Naive thymus-derived CD4-positive, alpha-beta T cell (primary cell): Measurements from ENCODE around the gene B4GAT1. TPM values are rescaled to one million over a fixed set of nuclear protein-coding genes. Genes with fewer than 3 reads are reported as not detected.

ENCODE experiments used
- ATAC-seq: fragments of 150-1000 bp; cut with Tn5 transposase; 2 replicates; pipeline ENCODE4 v1.10.0; 2021; ENCODE audit warnings: mild to moderate bottlenecking, moderate library complexity
- CTCF ChIA-PET: fragments of 350-600 bp; sonication (Branson Sonifier 250); formaldehyde crosslinking; loops from one replicate; lab custom pipeline; 2021; ENCODE audit warnings: antibody characterized with exemption; lab: Charles Lee
- POLR2A ChIA-PET: fragments of 350-600 bp; sonication (Branson Sonifier 250); formaldehyde crosslinking; loops from one replicate; lab custom pipeline; 2021; ENCODE audit warnings: antibody characterized with exemption, inconsistent platforms; lab: Charles Lee
- DNase-seq, 9 donors: peaks; one replicate each; pipeline versions ENCODE4 v3.0.0 to v3.0.0-alpha.2; 2020 to 2022; ENCODE audit warnings: mixed read lengths in 1 of 9
- H3K27ac ChIP-seq: one replicate; pipeline ENCODE4 v1.7.0; 2013; ENCODE audit warnings: mild to moderate bottlenecking, low read depth, low read length, moderate library complexity
- H3K27me3 ChIP-seq, 2 donors: one replicate each; pipeline ENCODE4 v1.7.0; 2013; ENCODE audit warnings: low read length in 2 of 2, mild to moderate bottlenecking in 2 of 2, moderate library complexity in 2 of 2; ENCODE audit not compliant: control insufficient read depth in 2 of 2, insufficient read depth in 2 of 2
- H3K36me3 ChIP-seq, 3 experiments: 1 replicate in 2 of 3; 2 replicates in 1 of 3; pipeline ENCODE4 v1.7.0; 2013; ENCODE audit warnings: low read length in 3 of 3, mild to moderate bottlenecking in 3 of 3, moderate library complexity in 1 of 3; ENCODE audit not compliant: insufficient read depth in 3 of 3, control insufficient read depth in 2 of 3
- H3K4me1 ChIP-seq, 2 donors: one replicate each; pipeline ENCODE4 v1.7.0; 2013; ENCODE audit warnings: low read length in 2 of 2, mild to moderate bottlenecking in 2 of 2, moderate library complexity in 1 of 2; ENCODE audit not compliant: control insufficient read depth in 2 of 2, insufficient read depth in 2 of 2
- H3K4me3 ChIP-seq: 2 replicates; pipeline ENCODE4 v1.7.0; 2013; ENCODE audit warnings: mild to moderate bottlenecking, low read length
- H3K9me3 ChIP-seq, 3 experiments: 1 replicate in 2 of 3; 2 replicates in 1 of 3; pipeline ENCODE4 v1.7.0; 2013; ENCODE audit warnings: low read length in 3 of 3; ENCODE audit not compliant: control insufficient read depth in 2 of 3
- H3K27ac Mint-ChIP-seq, 9 donors: one replicate each; pipeline ENCODE4 v1.8.0; 2020 to 2022; ENCODE audit warnings: mixed read lengths in 9 of 9, mild to moderate bottlenecking in 8 of 9, moderate library complexity in 5 of 9, inconsistent platforms in 2 of 9
- H3K27me3 Mint-ChIP-seq, 5 donors: one replicate each; pipeline ENCODE4 v1.8.0; 2021 to 2022; ENCODE audit warnings: mixed read lengths in 5 of 5, mild to moderate bottlenecking in 1 of 5
- H3K36me3 Mint-ChIP-seq, 5 donors: one replicate each; pipeline ENCODE4 v1.8.0; 2020 to 2022; ENCODE audit warnings: mixed read lengths in 5 of 5, mild to moderate bottlenecking in 3 of 5, inconsistent platforms in 1 of 5
- H3K4me1 Mint-ChIP-seq, 7 donors: one replicate each; pipeline ENCODE4 v1.8.0; 2020 to 2022; ENCODE audit warnings: mixed read lengths in 7 of 7, mild to moderate bottlenecking in 3 of 7, inconsistent platforms in 1 of 7
- H3K4me3 Mint-ChIP-seq, 10 donors: one replicate each; pipeline ENCODE4 v1.8.0; 2020 to 2022; ENCODE audit warnings: mild to moderate bottlenecking in 10 of 10, mixed read lengths in 10 of 10, moderate library complexity in 6 of 10, inconsistent platforms in 2 of 10
- H3K9me3 Mint-ChIP-seq, 11 donors: one replicate each; pipeline ENCODE4 v1.8.0; 2020 to 2022; ENCODE audit warnings: mixed read lengths in 11 of 11, mild to moderate bottlenecking in 4 of 11, inconsistent platforms in 1 of 11, moderate library complexity in 1 of 11
- intact Hi-C, 2 donors: fragments of 100-400 bp; cut with micrococcal nuclease; formaldehyde crosslinking; loops; one replicate each; pipeline ENCODE4 v1.15.1; 2023
- polyA plus RNA-seq, 2 donors: library from polyadenylated mRNA; unstranded; fragments of 300-500 nt; fragmentation: Illumina TruSeq; gene quantifications; one replicate each; pipeline ENCODE4 v1.2.3, GENCODE V29; 2021
- total RNA-seq, 6 experiments: library from RNA in 5 of 6; stranded (reverse) in 5 of 6; gene quantifications; 1 replicate in 5 of 6; 2 replicates in 1 of 6; pipeline ENCODE4 v1.2.3 and lab custom pipeline; 2021 to 2026

B4GAT1 gene
- total and polyA plus RNA-seq, 7 experiments from 2014 or later: 2.2 to 18.2 (median 10.3) TPM

DNA sequence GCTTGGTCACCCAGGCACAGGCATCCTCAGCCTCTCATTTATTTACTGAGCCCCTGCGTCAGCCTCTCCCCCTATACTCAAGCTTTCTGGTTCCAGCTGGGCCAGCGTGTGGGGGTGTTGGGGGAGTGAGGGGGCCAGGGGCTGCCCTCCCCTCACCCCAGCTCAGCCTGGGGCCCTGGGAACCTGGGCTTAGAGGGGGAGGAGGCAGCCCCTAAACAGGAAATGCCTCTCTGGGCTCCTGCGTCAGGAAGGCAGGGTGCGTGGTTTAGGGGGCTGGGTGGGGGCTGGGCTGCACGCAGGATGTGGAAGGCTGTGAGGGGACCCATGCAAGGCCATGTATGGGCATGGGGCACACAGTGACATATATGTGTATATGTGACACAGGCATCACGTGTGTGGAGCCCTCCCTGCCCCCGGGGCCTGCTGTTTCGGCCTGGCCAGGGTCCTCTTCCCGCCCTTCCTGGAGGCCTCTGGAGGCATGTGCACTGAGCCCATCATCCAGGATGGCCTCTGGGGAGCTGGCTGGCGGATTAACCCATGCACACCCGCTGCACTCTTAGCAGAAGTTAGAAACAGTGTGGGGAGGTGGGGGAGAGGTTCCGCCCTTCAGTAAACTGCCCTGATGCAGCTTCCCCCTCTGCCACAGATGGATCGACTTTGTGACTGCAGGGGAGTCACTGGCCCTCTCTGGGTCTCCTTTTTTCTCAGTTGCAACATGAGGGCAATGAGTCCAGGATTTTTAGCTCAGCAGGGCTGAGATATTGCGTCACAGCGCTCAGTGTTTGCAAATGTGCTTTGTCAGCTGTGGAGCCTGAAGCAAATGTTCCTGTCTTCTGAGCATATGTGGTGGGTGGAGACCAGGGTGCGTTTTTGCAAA is 29.5 kb downstream of the B4GAT1 start:
- peaks cover 0 to 5% (median 0%) of the 10 kb centered on the region in 11 donors for H3K9me3 Mint-ChIP-seq
- intact Hi-C loops: loop anchor here in 1 of 2 donors (1.0 to 5.0 kb wide), 3 partner anchors 10 to 1189 kb away; partner anchors contain the start of genes BRMS1, CDK2AP2 and PITPNM1
- ATAC-seq (peak; percentile 93), DNase-seq (peak in 7 of 9 donors; percentile 79 to 96 (median 86))
- no peaks in the 10 kb centered on the region for H3K9me3 ChIP-seq
- no peaks in the 10 kb centered on the region for H3K27me3 ChIP-seq
- H3K36me3 ChIP-seq: no peaks in the 10 kb centered on the region
- H3K27me3 Mint-ChIP-seq: peaks cover 0 to 9% (median 0%) of the 10 kb centered on the region in 5 donors
- H3K36me3 Mint-ChIP-seq: peaks cover 0 to 12% (median 0%) of the 10 kb centered on the region in 5 donors
- CTCF ChIA-PET: interaction anchor here (1.0 to 2.1 kb wide), 3 partner anchors 9 to 69 kb away, joined by 3 to 14 read pairs (median 4); no protein-coding TSS in a partner anchor
- H3K27ac Mint-ChIP-seq: peak overlapping the region; percentile 88 to 100 (median 99)
- POLR2A ChIA-PET: interaction anchor here (0.6 to 2.9 kb wide), 17 partner anchors 9 to 894 kb away, joined by 3 to 26 read pairs (median 4); partner anchors contain the start of genes B4GAT1, BRMS1, MUS81 and SLC29A2
- H3K4me1 ChIP-seq: peaks cover 32 to 60% of the 10 kb centered on the region in 2 donors
- H3K4me1 Mint-ChIP-seq: peaks cover 39 to 78% (median 63%) of the 10 kb centered on the region in 7 donors
- H3K27ac ChIP-seq: peak overlapping the region; percentile 99
- peak overlapping the region; percentile 45 to 89 (median 83) for H3K4me3 Mint-ChIP-seq
- peak overlapping the region; percentile 54 for H3K4me3 ChIP-seq

- DNase-seq (peak in 7 of 9 donors; percentile 58 to 75 (median 65)), ATAC-seq (no peak)
- peaks cover 0 to 9% (median 0%) of the 10 kb centered on the region in 5 donors for H3K27me3 Mint-ChIP-seq
- Histone ChIP-seq H3K4me1 (peaks cover 33 to 60% of the 10 kb centered on the region in 2 donors), H3K27ac (peak overlapping the region; percentile 99), H3K4me3 (peak overlapping the region; percentile 54), H3K36me3 (no peaks in the 10 kb centered on the region), H3K9me3 (no peaks in the 10 kb centered on the region), H3K27me3 (no peaks in the 10 kb centered on the region)
- peak overlapping the region; percentile 88 to 100 (median 99) for H3K27ac Mint-ChIP-seq
- CTCF ChIA-PET: interaction anchor here (0.5 to 2.1 kb wide), 4 partner anchors 9 to 69 kb away, joined by 3 to 14 read pairs (median 4); no protein-coding TSS in a partner anchor
- H3K4me1 Mint-ChIP-seq: peaks cover 37 to 75% (median 56%) of the 10 kb centered on the region in 7 donors
- H3K9me3 Mint-ChIP-seq: peaks cover 0 to 5% (median 0%) of the 10 kb centered on the region in 11 donors
- H3K4me3 Mint-ChIP-seq: peak overlapping the region; percentile 37 to 89 (median 83)
- POLR2A ChIA-PET: interaction anchor here (0.9 to 2.9 kb wide), 15 partner anchors 9 to 893 kb away, joined by 3 to 26 read pairs (median 4); partner anchors contain the start of genes B4GAT1, BRMS1, MRPL11 and MUS81
- H3K36me3 Mint-ChIP-seq: peaks cover 0 to 12% (median 0%) of the 10 kb centered on the region in 5 donors
- intact Hi-C loops: loop anchor here in 1 of 2 donors (1.0 to 5.0 kb wide), 2 partner anchors 28 to 1190 kb away; partner anchors contain the start of genes BRMS1, CDK2AP2 and PITPNM1
Observed at GRCh38 chr11:66317322-66317722, 30.1 kb downstream of the B4GAT1 start.

DNA sequence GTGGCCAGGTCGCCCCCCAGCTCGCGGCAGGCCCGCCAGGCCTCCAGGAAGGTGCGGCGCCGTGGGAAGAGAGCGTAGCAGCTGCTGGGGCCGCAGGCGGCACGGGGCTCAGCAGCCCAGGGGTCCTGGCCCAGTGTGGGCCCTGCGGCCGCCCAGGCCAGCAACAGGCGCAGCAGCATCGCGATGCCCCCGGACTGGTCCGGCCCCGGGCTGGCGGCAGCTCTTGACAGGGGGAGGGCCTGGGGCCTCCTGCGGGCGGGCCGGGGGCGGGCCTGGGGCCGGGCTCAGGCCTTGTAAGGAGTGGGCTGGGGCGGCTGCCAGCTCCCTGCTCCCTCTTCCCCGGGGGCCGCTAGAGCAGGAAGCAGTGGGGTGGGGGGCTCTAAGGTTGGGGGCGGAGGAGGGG is 30.6 kb downstream of the B4GAT1 start, which contains the start of gene CD248:
TSS of gene CD248 (minus strand) at position 196 of the 403 bp plus-strand sequence. CDS start at position 179, 17 bp downstream.
- POLR2A ChIA-PET: interaction anchor here (0.9 to 2.9 kb wide), 13 partner anchors 10 to 893 kb away, joined by 3 to 26 read pairs (median 5); partner anchors contain the start of genes B4GAT1, BRMS1, MRPL11 and SLC29A2
- no peaks in the 10 kb centered on the region for H3K9me3 ChIP-seq
- peak within 1 kb of the TSS; percentile 99 for H3K27ac ChIP-seq
- peaks cover 0 to 9% (median 0%) of the 10 kb centered on the region in 5 donors for H3K27me3 Mint-ChIP-seq
- ATAC-seq (no peak), DNase-seq (no peak)
- intact Hi-C loops: loop anchor here in 1 of 2 donors (1.0 to 5.0 kb wide), 2 partner anchors 28 to 1190 kb away; partner anchors contain the start of genes BRMS1, CDK2AP2 and PITPNM1
- peaks cover 0 to 12% (median 0%) of the 10 kb centered on the region in 5 donors for H3K36me3 Mint-ChIP-seq
- peaks cover 33 to 59% of the 10 kb centered on the region in 2 donors for H3K4me1 ChIP-seq
- no peaks in the 10 kb centered on the region for H3K36me3 ChIP-seq
- CTCF ChIA-PET: interaction anchor here (0.5 to 2.1 kb wide), 3 partner anchors 10 to 34 kb away, joined by 3 to 14 read pairs (median 4); no protein-coding TSS in a partner anchor
- peak within 1 kb of the TSS; percentile 54 for H3K4me3 ChIP-seq
- H3K27me3 ChIP-seq: no peaks in the 10 kb centered on the region
- peaks cover 0 to 5% (median 0%) of the 10 kb centered on the region in 11 donors for H3K9me3 Mint-ChIP-seq
- peak within 1 kb of the TSS; percentile 45 to 89 (median 83) for H3K4me3 Mint-ChIP-seq
- peaks cover 35 to 70% (median 51%) of the 10 kb centered on the region in 7 donors for H3K4me1 Mint-ChIP-seq
- peak within 1 kb of the TSS; percentile 88 to 100 (median 99) for H3K27ac Mint-ChIP-seq

DNA sequence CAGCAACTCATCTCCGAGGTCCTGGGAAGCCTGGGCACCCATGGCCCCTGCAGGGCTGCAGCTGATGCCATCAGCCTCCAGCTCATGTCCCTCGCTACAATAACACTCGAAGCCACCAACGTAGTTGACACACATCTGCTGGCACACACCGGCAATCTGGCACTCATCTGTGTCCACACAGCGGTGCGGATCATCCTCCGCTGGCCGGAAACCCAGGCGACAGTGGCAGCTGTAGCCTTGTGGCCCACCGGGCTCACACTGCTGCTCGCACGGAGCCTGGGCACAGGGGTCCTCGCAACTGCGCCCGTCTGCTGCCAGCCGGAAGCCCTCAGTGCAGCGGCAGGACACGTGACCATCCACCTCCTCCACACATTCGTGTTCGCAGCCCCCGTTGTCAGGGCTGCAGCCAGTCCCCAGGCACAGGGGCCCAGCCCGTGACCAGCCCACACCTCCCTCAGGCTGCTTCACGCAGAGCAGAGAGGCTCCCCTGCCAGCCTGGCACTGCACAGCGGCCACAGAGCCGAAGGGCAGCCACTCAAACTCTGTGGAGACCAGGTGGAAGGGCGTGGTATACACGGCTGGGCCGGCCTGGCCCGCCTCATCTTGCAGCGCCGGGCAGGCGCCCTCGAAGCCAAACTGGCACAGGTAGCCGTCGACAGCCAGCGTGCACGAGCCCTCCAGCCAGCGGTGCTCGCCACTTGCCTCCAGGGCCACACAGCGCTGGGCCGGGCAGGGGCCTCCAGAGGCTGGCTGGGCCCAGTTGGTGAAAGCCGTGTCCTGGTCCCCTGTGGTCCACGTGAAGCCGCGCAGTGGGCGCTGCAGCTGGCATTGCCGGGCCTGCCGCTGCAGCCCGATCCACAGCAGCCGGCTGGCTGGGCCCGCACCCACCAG is 31.3 kb downstream of the B4GAT1 start:
- peak overlapping the region; percentile 99 for H3K27ac ChIP-seq
- H3K27ac Mint-ChIP-seq: peak overlapping the region; percentile 13 to 100 (median 97)
- intact Hi-C loops: loop anchor here in 1 of 2 donors (5.0 kb wide), 1 partner anchor 1191 kb away; the partner anchor contains the start of genes CDK2AP2 and PITPNM1
- peaks cover 0 to 9% (median 0%) of the 10 kb centered on the region in 5 donors for H3K27me3 Mint-ChIP-seq
- no peaks in the 10 kb centered on the region for H3K9me3 ChIP-seq
- DNase-seq: no peak
- no peaks in the 10 kb centered on the region for H3K36me3 ChIP-seq
- POLR2A ChIA-PET: interaction anchor here (0.8 to 2.9 kb wide), 9 partner anchors 11 to 314 kb away, joined by 3 to 12 read pairs (median 4); partner anchors contain the start of genes B4GAT1, BANF1, BRMS1 and EIF1AD
- H3K4me1 Mint-ChIP-seq: peaks cover 35 to 67% (median 51%) of the 10 kb centered on the region in 7 donors
- H3K9me3 Mint-ChIP-seq: peaks cover 0 to 5% (median 0%) of the 10 kb centered on the region in 11 donors
- no peak for ATAC-seq
- no peaks in the 10 kb centered on the region for H3K27me3 ChIP-seq
- peaks cover 33 to 59% of the 10 kb centered on the region in 2 donors for H3K4me1 ChIP-seq
- H3K36me3 Mint-ChIP-seq: peaks cover 0 to 12% (median 0%) of the 10 kb centered on the region in 5 donors
- peak overlapping the region in 9 of 10 donors; percentile 37 to 83 (median 67) for H3K4me3 Mint-ChIP-seq
- CTCF ChIA-PET: interaction anchor here (2.1 kb wide), 1 partner anchor 10 kb away, joined by 14 read pairs; no protein-coding TSS in a partner anchor
- H3K4me3 ChIP-seq: no peak overlapping the region

- H3K9me3 ChIP-seq: no peaks in the 10 kb centered on the region
- Mint-ChIP-seq H3K36me3 (peaks cover 0 to 12% (median 0%) of the 10 kb centered on the region in 5 donors), H3K4me3 (peak overlapping the region in 9 of 10 donors; percentile 37 to 83 (median 72)), H3K9me3 (peaks cover 0 to 5% (median 0%) of the 10 kb centered on the region in 11 donors), H3K4me1 (peaks cover 35 to 67% (median 51%) of the 10 kb centered on the region in 7 donors), H3K27ac (peak overlapping the region; percentile 15 to 100 (median 97)), H3K27me3 (peaks cover 0 to 9% (median 0%) of the 10 kb centered on the region in 5 donors)
- intact Hi-C loops: loop anchor here in 1 of 2 donors (5.0 kb wide), 1 partner anchor 1192 kb away; the partner anchor contains the start of genes CDK2AP2 and PITPNM1
- ChIA-PET CTCF (no interaction called here), POLR2A (interaction anchor here (0.7 to 1.2 kb wide), 6 partner anchors 11 to 313 kb away, joined by 3 to 5 read pairs (median 4); partner anchors contain the start of genes B4GAT1, BANF1 and EIF1AD)
- H3K27ac ChIP-seq: peak overlapping the region; percentile 99
- DNase-seq (no peak), ATAC-seq (no peak)
- H3K4me3 ChIP-seq: no peak overlapping the region
- H3K4me1 ChIP-seq: peaks cover 33 to 59% of the 10 kb centered on the region in 2 donors
- no peaks in the 10 kb centered on the region for H3K36me3 ChIP-seq
- H3K27me3 ChIP-seq: no peaks in the 10 kb centered on the region
Observed at GRCh38 chr11:66315498-66315885, 31.9 kb downstream of the B4GAT1 start.
